Fibroblast of pulmonary artery (primary cell): ENCODE measurements around the gene RMI2.
"Not testable (repeated sequence)": the region's sequence is repeated elsewhere in the genome, so short reads cannot be mapped to it uniquely, and the experiment has no call there.

Experiments
- DNase-seq: peaks from one replicate; pipeline ENCODE4 v3.0.0-alpha.2; 2010; ENCODE audit warnings: low read depth
- H3K4me3 ChIP-seq: replicated peaks from 2 replicates; pipeline ENCODE4 v1.5.1; 2011; ENCODE audit warnings: low read depth, mild to moderate bottlenecking, control low read depth, low read length, moderate library complexity
- CTCF ChIP-seq: IDR thresholded peaks from 2 replicates; pipeline ENCODE4 v1.5.1; 2011; ENCODE audit warnings: mild to moderate bottlenecking, control low read depth, low read length, inconsistent platforms; ENCODE audit errors: missing control alignments

RMI2 gene

GRCh38 chr16:11377154-11377553 lies 31.9 kb downstream of the RMI2 start:
- TF ChIP-seq CTCF, result no peak
- H3K4me3 ChIP-seq, result no peak overlapping the region
- DNase-seq, result no peak

GRCh38 chr16:11378951-11379350 lies 33.7 kb downstream of the RMI2 start:
- H3K4me3 ChIP-seq, DNase-seq: not testable (repeated sequence)

GRCh38 chr16:11379420-11379819 lies 34.2 kb downstream of the RMI2 start:
- DNase-seq, result no peak
- no peak overlapping the region for H3K4me3 ChIP-seq
- no peak for TF ChIP-seq CTCF

- DNase-seq, result no peak
- TF ChIP-seq CTCF, result no peak
- no peak overlapping the region for H3K4me3 ChIP-seq
Observed at GRCh38 chr16:11380836-11381235, 35.6 kb downstream of the RMI2 start.

GRCh38 chr16:11383481-11384183 lies 38.4 kb downstream of the RMI2 start:
- no peak overlapping the region for H3K4me3 ChIP-seq
- no peak for DNase-seq
- TF ChIP-seq CTCF, result no peak

- no peak for DNase-seq
- no peak overlapping the region for H3K4me3 ChIP-seq
- no peak for TF ChIP-seq CTCF
Observed at GRCh38 chr16:11384184-11384955, 39.1 kb downstream of the RMI2 start.

GRCh38 chr16:11384956-11385586 lies 39.8 kb downstream of the RMI2 start:
- no peak for TF ChIP-seq CTCF
- H3K4me3 ChIP-seq, result no peak overlapping the region
- DNase-seq, result no peak
